Measurements from ENCODE around the gene CLEC2D. TPM values are rescaled to one million over a fixed set of nuclear protein-coding genes. Genes with fewer than 3 reads are reported as not detected.
"Not testable (repeated sequence)": the region's sequence is repeated elsewhere in the genome, so short reads cannot be mapped to it uniquely, and the experiment has no call there.

CLEC2D gene
- total and polyA plus RNA-seq, 5 donors from 2014 or later, result 219 to 312 (median 230) TPM

DNA sequence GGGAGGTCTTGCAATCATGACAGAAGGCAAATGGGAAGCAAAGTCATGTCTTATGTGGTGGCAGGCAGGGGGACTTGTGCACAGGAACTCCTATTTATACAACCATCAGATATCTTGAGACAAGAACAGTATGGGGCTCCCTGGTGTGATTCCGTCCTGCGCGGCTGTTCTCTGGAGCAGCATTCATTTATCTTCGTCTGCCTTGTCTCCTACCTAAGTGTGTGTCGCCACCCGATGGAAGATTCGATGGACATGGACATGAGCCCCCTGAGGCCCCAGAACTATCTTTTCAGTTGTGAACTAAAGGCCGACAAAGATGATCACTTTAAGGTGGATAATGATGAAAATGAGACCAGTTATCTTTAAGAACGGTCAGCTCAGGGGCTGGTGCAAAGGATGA lies 25.6 kb downstream of the CLEC2D start:
- peaks cover 31 to 51% (median 43%) of the 10 kb centered on the region in 4 donors for H3K4me1 Mint-ChIP-seq

GRCh38 chr12:9695661-9696060 lies 26.1 kb downstream of the CLEC2D start:
- peaks cover 12 to 17% of the 10 kb centered on the region in 2 experiments for H3K9me3 ChIP-seq (ENCODE audit: control insufficient read depth in 2 of 2, low read length in 2 of 2)
- peaks cover 49% of the 10 kb centered on the region for H3K36me3 ChIP-seq (ENCODE audit: control insufficient read depth, insufficient read depth, low read length)
- Mint-ChIP-seq H3K4me1 (peaks cover 36 to 54% (median 48%) of the 10 kb centered on the region in 4 donors), H3K36me3 (peaks cover 66% of the 10 kb centered on the region), H3K4me3 (peak overlapping the region in 2 of 4 donors; percentile 39 to 52), H3K27ac (peak overlapping the region; percentile 16 to 77 (median 64)), H3K9me3 (peaks cover 0 to 35% (median 6%) of the 10 kb centered on the region in 7 donors)
- H3K27ac ChIP-seq (ENCODE audit: insufficient read depth, low read length, poor library complexity, severe bottlenecking); H3K4me1 ChIP-seq (ENCODE audit: control insufficient read depth, insufficient read depth, low read length, poor library complexity, severe bottlenecking); H3K27me3 Mint-ChIP-seq; H3K4me3 ChIP-seq (ENCODE audit: low read depth, low read length); ATAC-seq (ENCODE audit: low read depth in 2 of 2); H3K27me3 ChIP-seq (ENCODE audit: control insufficient read depth, insufficient read depth, low read length); DNase-seq: not testable (repeated sequence)

More for the DNA sequence above, 25.6 kb downstream of the CLEC2D start:
- not testable (repeated sequence) for H3K27me3 Mint-ChIP-seq; H3K4me3 ChIP-seq (ENCODE audit: low read depth, low read length); H3K27me3 ChIP-seq (ENCODE audit: control insufficient read depth, insufficient read depth, low read length); H3K4me1 ChIP-seq (ENCODE audit: control insufficient read depth, insufficient read depth, low read length, poor library complexity, severe bottlenecking); DNase-seq; ATAC-seq (ENCODE audit: low read depth in 2 of 2)
- Histone ChIP-seq H3K36me3 (ENCODE audit: control insufficient read depth, insufficient read depth, low read length) (peaks cover 54% of the 10 kb centered on the region), H3K27ac (ENCODE audit: insufficient read depth, low read length, poor library complexity, severe bottlenecking) (peak overlapping the region; percentile 20), H3K9me3 (ENCODE audit: control insufficient read depth in 2 of 2, low read length in 2 of 2) (peaks cover 12 to 14% of the 10 kb centered on the region in 2 experiments)
- peaks cover 0 to 33% (median 6%) of the 10 kb centered on the region in 7 donors for H3K9me3 Mint-ChIP-seq
- peak overlapping the region in 2 of 4 donors; percentile 39 to 52 for H3K4me3 Mint-ChIP-seq
- peaks cover 69% of the 10 kb centered on the region for H3K36me3 Mint-ChIP-seq
- peak overlapping the region in 2 of 3 donors; percentile 16 to 64 for H3K27ac Mint-ChIP-seq

DNA sequence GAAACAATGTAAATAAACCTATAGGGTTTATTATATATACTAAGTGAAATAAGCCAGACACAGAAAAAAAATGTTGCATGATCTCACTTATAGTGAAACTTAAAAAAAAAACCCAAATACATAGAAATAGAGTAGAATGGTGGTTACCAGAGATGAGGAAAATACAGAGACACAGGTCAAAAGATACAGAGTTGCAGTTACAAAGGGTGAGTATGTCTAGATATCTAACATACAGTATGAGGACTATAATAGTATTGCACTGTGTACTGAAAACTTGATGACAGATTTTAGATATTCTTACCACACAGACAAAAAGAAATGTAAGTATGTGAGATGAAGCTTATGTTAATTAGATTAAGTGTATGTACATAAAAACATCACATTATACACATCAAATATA lies 28.1 kb downstream of the CLEC2D start:
- Histone ChIP-seq H3K36me3 (ENCODE audit: control insufficient read depth, insufficient read depth, low read length) (peaks cover 31% of the 10 kb centered on the region), H3K9me3 (ENCODE audit: control insufficient read depth in 2 of 2, low read length in 2 of 2) (peaks cover 12 to 19% of the 10 kb centered on the region in 2 experiments), H3K27me3 (ENCODE audit: control insufficient read depth, insufficient read depth, low read length) (no peaks in the 10 kb centered on the region), H3K4me1 (ENCODE audit: control insufficient read depth, insufficient read depth, low read length, poor library complexity, severe bottlenecking) (peaks cover 25% of the 10 kb centered on the region), H3K27ac (ENCODE audit: insufficient read depth, low read length, poor library complexity, severe bottlenecking) (no peak overlapping the region), H3K4me3 (ENCODE audit: low read depth, low read length) (no peak overlapping the region)
- peaks cover 48% of the 10 kb centered on the region for H3K36me3 Mint-ChIP-seq
- peak in 1 of 2 donors; percentile 17 for ATAC-seq (ENCODE audit: low read depth in 2 of 2)
- H3K27me3 Mint-ChIP-seq, result no peaks in the 10 kb centered on the region
- H3K27ac Mint-ChIP-seq, result peak overlapping the region in 1 of 3 donors; percentile 49
- peaks cover 44 to 65% (median 54%) of the 10 kb centered on the region in 4 donors for H3K4me1 Mint-ChIP-seq
- H3K4me3 Mint-ChIP-seq, result peak overlapping the region in 1 of 4 donors; percentile 0
- H3K9me3 Mint-ChIP-seq, result peaks cover 0 to 40% (median 6%) of the 10 kb centered on the region in 7 donors
- no peak for DNase-seq

DNA sequence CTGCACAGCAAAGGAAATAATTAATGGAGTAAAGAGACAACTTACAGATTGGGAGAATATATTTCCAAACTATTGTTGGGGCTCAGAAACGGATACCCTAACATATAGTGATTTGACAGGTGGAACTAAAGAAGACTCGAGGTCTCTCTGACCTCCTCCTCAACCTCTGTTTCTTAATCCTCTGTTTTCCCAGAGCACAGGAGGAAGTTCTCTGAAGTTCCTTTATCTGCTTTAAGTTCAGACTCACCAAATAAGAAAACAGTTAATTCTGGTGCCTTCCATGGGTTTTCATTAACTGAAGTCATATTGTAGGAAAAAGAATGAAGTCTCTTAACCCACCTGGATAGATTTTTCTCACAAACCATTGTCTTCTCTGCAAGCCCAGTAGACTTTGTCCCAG lies 29.2 kb downstream of the CLEC2D start:
- no peak overlapping the region for H3K4me3 ChIP-seq (ENCODE audit: low read depth, low read length)
- no peaks in the 10 kb centered on the region for H3K27me3 ChIP-seq (ENCODE audit: control insufficient read depth, insufficient read depth, low read length)
- peaks cover 27% of the 10 kb centered on the region for H3K4me1 ChIP-seq (ENCODE audit: control insufficient read depth, insufficient read depth, low read length, poor library complexity, severe bottlenecking)
- Mint-ChIP-seq H3K4me3 (peak overlapping the region in 1 of 4 donors; percentile 49), H3K36me3 (peaks cover 38% of the 10 kb centered on the region), H3K4me1 (peaks cover 45 to 65% (median 57%) of the 10 kb centered on the region in 4 donors), H3K27me3 (no peaks in the 10 kb centered on the region), H3K9me3 (peaks cover 0 to 40% (median 8%) of the 10 kb centered on the region in 7 donors), H3K27ac (peak overlapping the region; percentile 9 to 86 (median 52))
- no peak for ATAC-seq (ENCODE audit: low read depth in 2 of 2)
- peaks cover 12 to 19% of the 10 kb centered on the region in 2 experiments for H3K9me3 ChIP-seq (ENCODE audit: control insufficient read depth in 2 of 2, low read length in 2 of 2)
- H3K27ac ChIP-seq (ENCODE audit: insufficient read depth, low read length, poor library complexity, severe bottlenecking), result no peak overlapping the region
- no peak for DNase-seq
- peaks cover 20% of the 10 kb centered on the region for H3K36me3 ChIP-seq (ENCODE audit: control insufficient read depth, insufficient read depth, low read length)

GRCh38 chr12:9699269-9699897 lies 29.9 kb downstream of the CLEC2D start:
- H3K36me3 Mint-ChIP-seq, result peaks cover 33% of the 10 kb centered on the region

DNA sequence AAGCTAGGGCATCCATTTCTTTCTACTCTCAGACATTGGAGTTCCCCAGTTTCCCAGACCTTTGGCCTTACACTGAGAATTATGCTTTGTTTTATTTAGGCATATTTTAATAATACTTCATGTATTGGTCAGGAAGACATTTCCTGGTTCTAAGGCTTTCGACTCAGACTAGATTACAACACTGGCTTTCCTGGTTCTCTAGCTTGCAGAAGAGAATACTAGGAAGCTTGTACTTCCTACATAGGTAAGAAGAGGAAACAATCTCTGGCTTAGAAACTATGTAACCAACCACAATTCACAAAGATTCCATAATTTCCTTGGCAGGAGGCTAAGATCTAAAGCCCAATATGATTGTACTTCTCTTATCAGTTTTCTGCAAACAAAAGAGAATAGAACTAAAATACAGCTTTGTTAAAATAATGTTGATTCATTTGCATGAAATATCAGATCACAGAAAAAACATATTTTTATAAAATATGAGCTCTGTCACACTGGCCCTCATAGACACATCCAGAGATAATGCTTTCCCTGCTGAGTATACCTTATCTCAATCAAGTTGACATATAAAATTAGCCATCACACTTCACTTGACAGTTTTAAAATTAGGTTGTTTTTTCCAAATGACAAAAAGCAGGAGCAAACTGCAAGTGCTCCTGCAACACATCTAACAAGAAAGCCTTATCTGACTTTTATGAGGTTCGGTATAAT lies 30.5 kb downstream of the CLEC2D start:
- H3K27me3 Mint-ChIP-seq, result no peaks in the 10 kb centered on the region
- H3K27ac Mint-ChIP-seq, result peak overlapping the region in 2 of 3 donors; percentile 27 to 35
- H3K9me3 Mint-ChIP-seq, result peaks cover 0 to 40% (median 6%) of the 10 kb centered on the region in 7 donors
- H3K4me1 Mint-ChIP-seq, result peaks cover 43 to 65% (median 54%) of the 10 kb centered on the region in 4 donors
- peaks cover 12% of the 10 kb centered on the region in 2 experiments for H3K9me3 ChIP-seq (ENCODE audit: control insufficient read depth in 2 of 2, low read length in 2 of 2)
- DNase-seq (no peak), ATAC-seq (ENCODE audit: low read depth in 2 of 2) (no peak)
- no peaks in the 10 kb centered on the region for H3K27me3 ChIP-seq (ENCODE audit: control insufficient read depth, insufficient read depth, low read length)
- peak overlapping the region; percentile 22 for H3K4me3 ChIP-seq (ENCODE audit: low read depth, low read length)
- peak overlapping the region in 2 of 4 donors; percentile 16 to 56 for H3K4me3 Mint-ChIP-seq
- H3K36me3 Mint-ChIP-seq, result peaks cover 26% of the 10 kb centered on the region
- peak overlapping the region; percentile 39 for H3K27ac ChIP-seq (ENCODE audit: insufficient read depth, low read length, poor library complexity, severe bottlenecking)
- peaks cover 7% of the 10 kb centered on the region for H3K36me3 ChIP-seq (ENCODE audit: control insufficient read depth, insufficient read depth, low read length)
- peaks cover 27% of the 10 kb centered on the region for H3K4me1 ChIP-seq (ENCODE audit: control insufficient read depth, insufficient read depth, low read length, poor library complexity, severe bottlenecking)

More at GRCh38 chr12:9699269-9699897, 29.9 kb downstream of the CLEC2D start:
- peaks cover 45 to 65% (median 55%) of the 10 kb centered on the region in 4 donors for H3K4me1 Mint-ChIP-seq
- peak overlapping the region; percentile 27 to 52 (median 35) for H3K27ac Mint-ChIP-seq
- peak in 1 of 3 donors; percentile 41 for DNase-seq
- Histone ChIP-seq H3K36me3 (ENCODE audit: control insufficient read depth, insufficient read depth, low read length) (peaks cover 13% of the 10 kb centered on the region), H3K4me1 (ENCODE audit: control insufficient read depth, insufficient read depth, low read length, poor library complexity, severe bottlenecking) (peaks cover 27% of the 10 kb centered on the region), H3K27me3 (ENCODE audit: control insufficient read depth, insufficient read depth, low read length) (no peaks in the 10 kb centered on the region), H3K27ac (ENCODE audit: insufficient read depth, low read length, poor library complexity, severe bottlenecking) (peak overlapping the region; percentile 39), H3K4me3 (ENCODE audit: low read depth, low read length) (peak overlapping the region; percentile 22), H3K9me3 (ENCODE audit: control insufficient read depth in 2 of 2, low read length in 2 of 2) (peaks cover 12 to 16% of the 10 kb centered on the region in 2 experiments)
- peaks cover 0 to 40% (median 8%) of the 10 kb centered on the region in 7 donors for H3K9me3 Mint-ChIP-seq
- H3K4me3 Mint-ChIP-seq, result peak overlapping the region in 1 of 4 donors; percentile 16
- no peaks in the 10 kb centered on the region for H3K27me3 Mint-ChIP-seq
- ATAC-seq (ENCODE audit: low read depth in 2 of 2), result no peak

GRCh38 chr12:9700606-9700956 lies 31.1 kb downstream of the CLEC2D start:
- H3K27me3 ChIP-seq (ENCODE audit: control insufficient read depth, insufficient read depth, low read length), result no peaks in the 10 kb centered on the region
- H3K36me3 ChIP-seq (ENCODE audit: control insufficient read depth, insufficient read depth, low read length), result peaks cover 1% of the 10 kb centered on the region
- peaks cover 12% of the 10 kb centered on the region in 2 experiments for H3K9me3 ChIP-seq (ENCODE audit: control insufficient read depth in 2 of 2, low read length in 2 of 2)
- H3K36me3 Mint-ChIP-seq, result peaks cover 21% of the 10 kb centered on the region
- H3K4me3 Mint-ChIP-seq, result peak overlapping the region in 1 of 4 donors; percentile 36
- H3K4me3 ChIP-seq (ENCODE audit: low read depth, low read length), result peak overlapping the region; percentile 7
- H3K27ac Mint-ChIP-seq, result peak overlapping the region; percentile 23 to 69 (median 27)
- ATAC-seq (ENCODE audit: low read depth in 2 of 2) (no peak), DNase-seq (no peak)
- H3K27ac ChIP-seq (ENCODE audit: insufficient read depth, low read length, poor library complexity, severe bottlenecking), result peak overlapping the region; percentile 44
- peaks cover 47 to 67% (median 57%) of the 10 kb centered on the region in 4 donors for H3K4me1 Mint-ChIP-seq
- H3K4me1 ChIP-seq (ENCODE audit: control insufficient read depth, insufficient read depth, low read length, poor library complexity, severe bottlenecking), result peaks cover 27% of the 10 kb centered on the region
- H3K9me3 Mint-ChIP-seq, result peaks cover 0 to 35% (median 4%) of the 10 kb centered on the region in 7 donors
- no peaks in the 10 kb centered on the region for H3K27me3 Mint-ChIP-seq

Measured in CD4-positive, CD25-positive, alpha-beta regulatory T cell (primary cell).